Breast epithelium (tissue), 3 donors: ENCODE data around the gene USP28.

Experiments
- POLR2A ChIP-seq: fragments of 450-650 bp; IDR thresholded peaks from one replicate; pipeline ENCODE4 v1.6.1; 2016; ENCODE audit warnings: antibody characterized with exemption, mild to moderate bottlenecking, moderate library complexity
- TF ChIP-seq, protein P1 (sequence below), 3 donors: fragments of 450-650 bp; IDR thresholded peaks; one replicate each; pipeline ENCODE4 v1.5.1; 2016 to 2017; ENCODE audit warnings: antibody characterized with exemption in 3 of 3, mild to moderate bottlenecking in 3 of 3, moderate library complexity in 3 of 3

- TF ChIP-seq, protein P1, sequence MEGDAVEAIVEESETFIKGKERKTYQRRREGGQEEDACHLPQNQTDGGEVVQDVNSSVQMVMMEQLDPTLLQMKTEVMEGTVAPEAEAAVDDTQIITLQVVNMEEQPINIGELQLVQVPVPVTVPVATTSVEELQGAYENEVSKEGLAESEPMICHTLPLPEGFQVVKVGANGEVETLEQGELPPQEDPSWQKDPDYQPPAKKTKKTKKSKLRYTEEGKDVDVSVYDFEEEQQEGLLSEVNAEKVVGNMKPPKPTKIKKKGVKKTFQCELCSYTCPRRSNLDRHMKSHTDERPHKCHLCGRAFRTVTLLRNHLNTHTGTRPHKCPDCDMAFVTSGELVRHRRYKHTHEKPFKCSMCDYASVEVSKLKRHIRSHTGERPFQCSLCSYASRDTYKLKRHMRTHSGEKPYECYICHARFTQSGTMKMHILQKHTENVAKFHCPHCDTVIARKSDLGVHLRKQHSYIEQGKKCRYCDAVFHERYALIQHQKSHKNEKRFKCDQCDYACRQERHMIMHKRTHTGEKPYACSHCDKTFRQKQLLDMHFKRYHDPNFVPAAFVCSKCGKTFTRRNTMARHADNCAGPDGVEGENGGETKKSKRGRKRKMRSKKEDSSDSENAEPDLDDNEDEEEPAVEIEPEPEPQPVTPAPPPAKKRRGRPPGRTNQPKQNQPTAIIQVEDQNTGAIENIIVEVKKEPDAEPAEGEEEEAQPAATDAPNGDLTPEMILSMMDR (IDR thresholded peaks at IDR 0.05) = no peak
- no peak for TF ChIP-seq POLR2A
These were observed 18.2 kb downstream of the USP28 start for GRCh38 chr11:113856966-113857759.
